A673 (cell line): Measurements from ENCODE around the gene KLHL26. TPM values are rescaled to one million over a fixed set of nuclear protein-coding genes. Genes with fewer than 3 reads are reported as not detected.

Source experiments
- BruUV-seq: library from RNA; stranded (reverse); fragments of 400-500 nt; replicated peaks from 2 replicates; lab custom pipeline; 2021; lab: Mats Ljungman, UMichigan
- CTCF ChIA-PET: fragments of 300-600 bp; sonication (Branson Sonifier 250); formaldehyde crosslinking; loops from one replicate; lab custom pipeline; 2022; ENCODE audit warnings: antibody characterized with exemption; lab: Charles Lee
- POLR2A ChIA-PET: fragments of 300-600 bp; sonication (Branson Sonifier 250); formaldehyde crosslinking; loops from one replicate; lab custom pipeline; 2022; ENCODE audit warnings: antibody characterized with exemption; ENCODE audit not compliant: low non-redundant PET; lab: Charles Lee
- DNase-seq: peaks from one replicate; pipeline ENCODE4 v3.0.0-alpha.2; 2015; ENCODE audit warnings: low spot score
- H3K27ac ChIP-seq: fragments of 200-600 bp; sonication (generic); 2 replicates; pipeline ENCODE4 v1.5.1; 2016; ENCODE audit warnings: mixed run types, low read depth, mild to moderate bottlenecking, mixed read lengths, antibody characterized with exemption, low read length; ENCODE audit not compliant: poor library complexity, severe bottlenecking
- H3K27me3 ChIP-seq: fragments of 200-600 bp; sonication (generic); replicated peaks from 2 replicates; pipeline ENCODE4 v1.6.1; 2017; ENCODE audit warnings: mixed run types, low read depth, mild to moderate bottlenecking, mixed read lengths, antibody characterized with exemption, low read length; ENCODE audit not compliant: insufficient read depth, poor library complexity
- H3K36me3 ChIP-seq: fragments of 200-600 bp; sonication (generic); 2 replicates; pipeline ENCODE4 v1.6.1; 2016; ENCODE audit warnings: mixed run types, mild to moderate bottlenecking, mixed read lengths, antibody characterized with exemption, low read length; ENCODE audit not compliant: insufficient read depth, poor library complexity, severe bottlenecking
- H3K4me1 ChIP-seq: fragments of 200-600 bp; sonication (generic); 2 replicates; pipeline ENCODE4 v1.6.1; 2017; ENCODE audit warnings: mixed run types, mild to moderate bottlenecking, mixed read lengths, antibody characterized with exemption, low read length; ENCODE audit not compliant: insufficient read depth, poor library complexity, severe bottlenecking
- H3K4me3 ChIP-seq: fragments of 200-600 bp; sonication (generic); 2 replicates; pipeline ENCODE4 v1.5.1; 2016; ENCODE audit warnings: low read depth, mixed run types, mild to moderate bottlenecking, mixed read lengths, low read length; ENCODE audit not compliant: poor library complexity, severe bottlenecking
- H3K9me3 ChIP-seq: fragments of 200-600 bp; sonication (generic); 2 replicates; pipeline ENCODE4 v1.6.1; 2016; ENCODE audit warnings: mixed run types, low read depth, mild to moderate bottlenecking, mixed read lengths, antibody characterized with exemption, low read length; ENCODE audit not compliant: poor library complexity, severe bottlenecking
- EZH2 ChIP-seq: fragments of 200-600 bp; sonication (generic); IDR thresholded peaks from 2 replicates; pipeline ENCODE4 v1.6.1; 2017; ENCODE audit warnings: borderline replicate concordance, low read depth, mild to moderate bottlenecking, mixed read lengths, antibody characterized with exemption, low read length; ENCODE audit not compliant: poor library complexity, severe bottlenecking
- intact Hi-C: fragments of 100-400 bp; cut with micrococcal nuclease; formaldehyde crosslinking; loops from one replicate; pipeline ENCODE4 v1.10.0; 2022; ENCODE audit not compliant: unreplicated experiment
- total RNA-seq: library from RNA; stranded (reverse); gene quantifications from 2 replicates; pipeline ENCODE4 v1.2.3, GENCODE V29; 2021
- TF ChIP-seq, protein P1 (sequence below): fragments of 300-800, 200-600 bp; sonication (generic); conservative IDR thresholded peaks from 2 replicates; pipeline ENCODE4 v1.5.1; 2017; ENCODE audit warnings: low read depth, mild to moderate bottlenecking, antibody characterized with exemption, low read length, moderate library complexity, mixed read lengths

KLHL26 gene
- total RNA-seq, 1 experiment from 2014 or later: 16.3 TPM

DNA sequence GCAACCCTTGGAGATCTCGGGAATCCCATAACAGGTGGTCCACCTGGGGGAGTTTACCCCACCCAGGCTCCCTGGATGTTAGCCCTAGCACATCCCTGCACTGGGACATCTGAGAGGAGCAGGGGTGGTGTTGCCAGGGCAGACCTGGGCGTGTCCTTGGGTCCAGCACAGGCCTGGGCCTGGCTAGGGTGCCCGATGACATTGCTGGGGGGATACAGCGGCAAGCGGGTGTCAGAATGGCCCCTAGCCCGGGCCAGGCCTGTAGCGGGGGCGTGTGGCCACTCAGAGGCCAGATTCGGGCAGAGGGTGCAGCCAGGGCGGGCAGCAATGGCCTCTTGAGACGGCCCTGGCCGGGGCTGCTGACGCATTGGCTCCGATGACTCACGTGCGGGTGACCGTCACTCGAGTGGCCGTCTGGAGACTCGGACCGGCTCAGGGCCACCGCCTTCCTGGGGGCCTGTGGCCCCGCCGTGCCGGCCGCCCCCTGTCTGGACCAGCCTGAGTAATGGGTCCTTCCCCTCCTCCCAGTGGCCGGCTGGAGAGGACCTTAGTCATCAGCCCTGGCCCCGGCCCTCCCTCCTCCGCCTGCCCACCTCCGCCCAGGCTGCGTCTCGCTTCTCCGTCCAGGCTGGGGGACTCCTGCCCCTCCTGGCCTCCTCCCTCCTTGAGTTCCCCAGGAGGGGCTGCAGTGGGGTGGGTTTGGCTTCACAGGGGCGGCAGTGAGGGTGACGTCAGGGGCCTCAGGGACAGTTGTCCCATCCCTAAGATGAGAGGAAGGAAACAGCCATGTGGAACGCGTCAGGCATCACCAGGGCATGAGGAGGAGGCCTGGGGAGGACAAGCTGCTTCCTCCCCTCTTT is 23.5 kb downstream of the KLHL26 start:
- BruUV-seq: no TSS peak
- H3K36me3 ChIP-seq: no peaks in the 10 kb centered on the region
- H3K27ac ChIP-seq: no peak overlapping the region
- no peaks in the 10 kb centered on the region for H3K27me3 ChIP-seq
- H3K9me3 ChIP-seq: no peaks in the 10 kb centered on the region
- no peak overlapping the region for H3K4me3 ChIP-seq
- ChIA-PET CTCF (no interaction called here), POLR2A (no interaction called here)
- TF ChIP-seq, protein P1, sequence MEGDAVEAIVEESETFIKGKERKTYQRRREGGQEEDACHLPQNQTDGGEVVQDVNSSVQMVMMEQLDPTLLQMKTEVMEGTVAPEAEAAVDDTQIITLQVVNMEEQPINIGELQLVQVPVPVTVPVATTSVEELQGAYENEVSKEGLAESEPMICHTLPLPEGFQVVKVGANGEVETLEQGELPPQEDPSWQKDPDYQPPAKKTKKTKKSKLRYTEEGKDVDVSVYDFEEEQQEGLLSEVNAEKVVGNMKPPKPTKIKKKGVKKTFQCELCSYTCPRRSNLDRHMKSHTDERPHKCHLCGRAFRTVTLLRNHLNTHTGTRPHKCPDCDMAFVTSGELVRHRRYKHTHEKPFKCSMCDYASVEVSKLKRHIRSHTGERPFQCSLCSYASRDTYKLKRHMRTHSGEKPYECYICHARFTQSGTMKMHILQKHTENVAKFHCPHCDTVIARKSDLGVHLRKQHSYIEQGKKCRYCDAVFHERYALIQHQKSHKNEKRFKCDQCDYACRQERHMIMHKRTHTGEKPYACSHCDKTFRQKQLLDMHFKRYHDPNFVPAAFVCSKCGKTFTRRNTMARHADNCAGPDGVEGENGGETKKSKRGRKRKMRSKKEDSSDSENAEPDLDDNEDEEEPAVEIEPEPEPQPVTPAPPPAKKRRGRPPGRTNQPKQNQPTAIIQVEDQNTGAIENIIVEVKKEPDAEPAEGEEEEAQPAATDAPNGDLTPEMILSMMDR: no peak
- TF ChIP-seq EZH2: no peak
- intact Hi-C loops: no loop called here
- DNase-seq: no peak
- peaks cover 10% of the 10 kb centered on the region for H3K4me1 ChIP-seq

DNA sequence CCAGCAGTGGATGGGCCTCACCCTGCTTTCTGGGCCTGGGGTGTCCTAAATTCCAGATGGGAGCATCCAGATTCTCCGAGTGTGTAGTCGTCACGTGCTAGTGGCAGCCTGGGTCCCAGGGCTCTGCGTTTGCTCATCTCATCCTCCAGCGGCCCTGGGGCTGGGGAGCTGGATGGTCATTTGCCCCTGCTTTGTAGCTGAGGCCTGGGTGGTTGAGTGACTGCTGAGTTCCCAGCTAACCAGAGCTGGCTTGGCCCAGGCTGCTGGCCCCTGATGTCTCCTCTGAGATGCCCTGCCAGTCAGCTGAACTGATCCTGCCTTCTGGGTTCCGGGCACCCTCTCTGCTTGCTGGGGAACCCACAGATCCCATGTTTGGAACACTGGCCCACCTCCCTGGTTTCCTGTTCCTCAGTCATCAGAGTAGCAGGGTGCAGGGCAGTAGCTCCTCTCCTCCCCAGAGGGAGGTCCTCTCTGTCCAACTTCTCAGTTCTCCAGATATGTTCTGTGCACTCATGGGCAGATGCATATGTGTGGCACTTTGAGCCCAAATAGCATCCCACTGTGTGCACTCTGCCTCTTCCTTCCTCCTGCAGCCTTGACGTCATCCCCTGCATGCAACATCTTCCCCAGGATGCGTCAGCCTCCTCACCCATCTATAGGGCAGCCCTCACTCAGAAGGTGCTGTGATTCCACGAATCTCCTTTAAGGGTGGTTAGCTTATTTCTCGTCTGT is 24.3 kb downstream of the KLHL26 start:
- Histone ChIP-seq H3K27ac (no peak overlapping the region), H3K36me3 (no peaks in the 10 kb centered on the region), H3K9me3 (no peaks in the 10 kb centered on the region), H3K4me1 (peaks cover 10% of the 10 kb centered on the region), H3K4me3 (no peak overlapping the region), H3K27me3 (no peaks in the 10 kb centered on the region)
- ChIA-PET POLR2A (no interaction called here), CTCF (no interaction called here)
- TF ChIP-seq, protein P1: no peak
- no peak for TF ChIP-seq EZH2
- DNase-seq: no peak
- intact Hi-C loops: no loop called here
- BruUV-seq: no TSS peak

DNA sequence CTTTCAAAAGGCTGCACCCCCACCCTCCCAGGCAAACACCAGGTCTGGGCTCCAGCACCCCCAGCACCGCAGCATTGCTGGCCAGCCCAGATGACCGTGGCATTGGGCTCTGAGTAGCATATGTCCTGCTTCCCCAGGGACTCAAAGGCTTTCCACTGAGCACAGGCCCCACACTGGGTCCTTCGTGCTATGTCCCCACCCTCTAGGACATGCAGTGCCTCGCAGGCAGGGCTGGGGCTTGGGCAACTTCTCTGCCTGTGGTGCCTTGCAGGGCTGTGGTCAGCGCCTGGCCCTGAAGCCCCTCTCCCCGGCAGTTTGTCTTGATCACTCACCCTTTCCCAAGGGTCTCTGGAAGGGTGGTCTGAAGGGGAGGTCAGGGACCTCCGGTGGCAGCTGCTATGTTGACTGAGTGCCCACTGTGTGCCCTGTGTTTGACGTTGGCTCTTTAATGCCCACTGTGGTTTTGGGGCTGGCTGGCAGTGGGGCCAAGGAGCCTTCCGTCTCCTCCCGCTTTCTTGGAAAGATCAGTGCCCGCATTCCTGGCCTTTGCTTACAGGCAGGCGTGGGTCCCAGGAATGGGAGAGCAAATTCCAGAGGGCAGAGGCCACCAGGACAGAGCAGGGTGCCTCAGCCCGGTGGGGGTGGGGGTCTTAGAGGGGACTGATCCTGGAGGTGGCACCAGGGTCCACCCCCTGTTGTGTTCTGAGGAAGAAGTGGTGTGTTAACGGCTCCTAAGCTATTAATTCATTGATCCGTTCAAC is 26.3 kb downstream of the KLHL26 start:
- H3K9me3 ChIP-seq: no peaks in the 10 kb centered on the region
- no TSS peak for BruUV-seq
- ChIA-PET CTCF (interaction anchor here (0.6 kb wide), 2 partner anchors 220 to 699 kb away, joined by 4 to 13 read pairs; no protein-coding TSS in a partner anchor), POLR2A (no interaction called here)
- intact Hi-C loops: no loop called here
- H3K27ac ChIP-seq: no peak overlapping the region
- H3K36me3 ChIP-seq: no peaks in the 10 kb centered on the region
- no peak for DNase-seq
- TF ChIP-seq, protein P1: no peak
- no peak for TF ChIP-seq EZH2
- no peak overlapping the region for H3K4me3 ChIP-seq
- no peaks in the 10 kb centered on the region for H3K4me1 ChIP-seq
- no peaks in the 10 kb centered on the region for H3K27me3 ChIP-seq
